ENCODE results near the gene CEP164. TPM values are rescaled to one million over a fixed set of nuclear protein-coding genes. Genes with fewer than 3 reads are reported as not detected.
"Not testable (repeated sequence)": the region's sequence is repeated elsewhere in the genome, so short reads cannot be mapped to it uniquely, and the experiment has no call there.

CEP164 gene
- total RNA-seq, 1 donor from 2014 or later = 28.8 TPM

DNA sequence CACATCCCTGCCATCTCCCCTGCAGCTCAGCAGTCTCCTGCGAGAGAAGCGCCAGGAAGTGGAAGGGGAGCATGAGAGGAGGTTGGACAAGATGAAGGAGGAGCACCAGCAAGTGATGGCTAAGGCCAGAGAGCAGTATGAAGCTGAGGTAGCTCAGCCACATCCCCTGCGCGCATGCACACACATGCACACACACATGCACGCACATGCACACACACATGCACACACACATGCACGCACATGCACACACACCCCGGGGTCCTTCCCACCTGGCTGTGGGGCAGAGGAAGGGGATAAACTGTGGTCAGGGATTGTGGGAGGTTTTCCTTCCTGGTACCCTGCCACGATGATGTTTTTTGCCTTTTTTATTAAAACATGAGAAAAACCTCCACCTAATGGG lies 65.3 kb downstream of the CEP164 start:
- no peak for DNase-seq (ENCODE audit: low read depth)
- TF ChIP-seq, protein P1, sequence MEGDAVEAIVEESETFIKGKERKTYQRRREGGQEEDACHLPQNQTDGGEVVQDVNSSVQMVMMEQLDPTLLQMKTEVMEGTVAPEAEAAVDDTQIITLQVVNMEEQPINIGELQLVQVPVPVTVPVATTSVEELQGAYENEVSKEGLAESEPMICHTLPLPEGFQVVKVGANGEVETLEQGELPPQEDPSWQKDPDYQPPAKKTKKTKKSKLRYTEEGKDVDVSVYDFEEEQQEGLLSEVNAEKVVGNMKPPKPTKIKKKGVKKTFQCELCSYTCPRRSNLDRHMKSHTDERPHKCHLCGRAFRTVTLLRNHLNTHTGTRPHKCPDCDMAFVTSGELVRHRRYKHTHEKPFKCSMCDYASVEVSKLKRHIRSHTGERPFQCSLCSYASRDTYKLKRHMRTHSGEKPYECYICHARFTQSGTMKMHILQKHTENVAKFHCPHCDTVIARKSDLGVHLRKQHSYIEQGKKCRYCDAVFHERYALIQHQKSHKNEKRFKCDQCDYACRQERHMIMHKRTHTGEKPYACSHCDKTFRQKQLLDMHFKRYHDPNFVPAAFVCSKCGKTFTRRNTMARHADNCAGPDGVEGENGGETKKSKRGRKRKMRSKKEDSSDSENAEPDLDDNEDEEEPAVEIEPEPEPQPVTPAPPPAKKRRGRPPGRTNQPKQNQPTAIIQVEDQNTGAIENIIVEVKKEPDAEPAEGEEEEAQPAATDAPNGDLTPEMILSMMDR (IDR thresholded peaks at IDR 0.05; ENCODE audit: insufficient read depth, low read length, poor library complexity, severe bottlenecking) = no peak
- H3K36me3 ChIP-seq (ENCODE audit: control insufficient read depth, insufficient read depth, low read length) = peaks cover 7% of the 10 kb centered on the region
- H3K27me3 ChIP-seq (ENCODE audit: control insufficient read depth, insufficient read depth, low read length) = no peaks in the 10 kb centered on the region
- no peak overlapping the region for H3K4me3 ChIP-seq (ENCODE audit: low read depth, low read length)

DNA sequence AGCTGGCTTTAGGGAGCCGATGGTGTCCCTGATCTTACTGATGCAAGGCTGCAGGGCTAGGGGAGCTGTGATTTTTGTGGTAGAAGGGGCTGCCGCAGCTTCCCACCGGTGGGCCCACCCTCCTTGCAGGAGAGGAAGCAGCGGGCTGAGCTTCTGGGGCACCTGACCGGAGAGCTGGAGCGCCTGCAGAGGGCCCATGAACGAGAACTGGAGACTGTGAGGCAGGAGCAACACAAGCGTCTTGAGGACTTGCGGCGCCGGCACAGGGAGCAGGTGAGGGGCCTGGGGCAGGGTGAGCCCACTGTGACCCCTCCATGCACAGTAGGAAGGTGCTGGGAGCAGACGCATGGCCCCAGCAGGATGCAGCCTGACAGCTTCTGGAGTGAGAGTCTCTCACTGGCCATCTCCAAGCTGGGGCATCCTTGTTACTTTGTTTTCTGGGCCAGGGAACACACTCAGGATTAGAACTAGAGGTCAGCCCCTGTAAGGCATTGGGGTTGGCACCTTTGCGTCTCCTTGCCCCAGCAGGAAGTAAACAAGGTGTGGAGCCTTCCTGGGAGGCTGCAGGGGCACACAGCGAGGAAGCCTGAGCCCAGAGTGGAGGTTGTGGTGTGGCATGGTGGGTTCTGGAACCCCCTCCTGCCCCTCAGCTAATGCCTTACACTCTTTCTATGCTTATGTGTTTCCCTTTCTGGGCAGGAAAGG lies 66.7 kb downstream of the CEP164 start:
- no peaks in the 10 kb centered on the region for H3K27me3 ChIP-seq (ENCODE audit: control insufficient read depth, insufficient read depth, low read length)
- H3K36me3 ChIP-seq (ENCODE audit: control insufficient read depth, insufficient read depth, low read length) = peaks cover 6% of the 10 kb centered on the region
- TF ChIP-seq, protein P1 (IDR thresholded peaks at IDR 0.05; ENCODE audit: insufficient read depth, low read length, poor library complexity, severe bottlenecking) = no peak
- DNase-seq (ENCODE audit: low read depth) = no peak
- no peak overlapping the region for H3K4me3 ChIP-seq (ENCODE audit: low read depth, low read length)

- H3K27me3 ChIP-seq (ENCODE audit: control insufficient read depth, insufficient read depth, low read length) = no peaks in the 10 kb centered on the region
- no peak for DNase-seq (ENCODE audit: low read depth)
- no peak overlapping the region for H3K4me3 ChIP-seq (ENCODE audit: low read depth, low read length)
- TF ChIP-seq, protein P1 (IDR thresholded peaks at IDR 0.05; ENCODE audit: insufficient read depth, low read length, poor library complexity, severe bottlenecking) = no peak
- H3K36me3 ChIP-seq (ENCODE audit: control insufficient read depth, insufficient read depth, low read length) = peaks cover 6% of the 10 kb centered on the region
These were observed 67.8 kb downstream of the CEP164 start for GRCh38 chr11:117395476-117395875.

- Histone ChIP-seq H3K36me3 (ENCODE audit: control insufficient read depth, insufficient read depth, low read length) (peaks cover 6% of the 10 kb centered on the region), H3K27me3 (ENCODE audit: control insufficient read depth, insufficient read depth, low read length) (no peaks in the 10 kb centered on the region), H3K4me3 (ENCODE audit: low read depth, low read length) (no peak overlapping the region)
- no peak for DNase-seq (ENCODE audit: low read depth)
- TF ChIP-seq, protein P1 (IDR thresholded peaks at IDR 0.05; ENCODE audit: insufficient read depth, low read length, poor library complexity, severe bottlenecking) = no peak
These were observed 69.3 kb downstream of the CEP164 start for GRCh38 chr11:117396970-117397369.

- not testable (repeated sequence) for H3K36me3 ChIP-seq (ENCODE audit: control insufficient read depth, insufficient read depth, low read length)
These were observed 71.0 kb downstream of the CEP164 start for GRCh38 chr11:117398618-117399017.

GRCh38 chr11:117399100-117399840 lies 71.6 kb downstream of the CEP164 start:
- not testable (repeated sequence) for H3K27me3 ChIP-seq (ENCODE audit: control insufficient read depth, insufficient read depth, low read length); H3K36me3 ChIP-seq (ENCODE audit: control insufficient read depth, insufficient read depth, low read length); H3K4me3 ChIP-seq (ENCODE audit: low read depth, low read length); DNase-seq (ENCODE audit: low read depth)

More at GRCh38 chr11:117398618-117399017, 71.0 kb downstream of the CEP164 start:
- DNase-seq (ENCODE audit: low read depth); H3K4me3 ChIP-seq (ENCODE audit: low read depth, low read length); H3K27me3 ChIP-seq (ENCODE audit: control insufficient read depth, insufficient read depth, low read length): not testable (repeated sequence)

GRCh38 chr11:117405898-117406297 lies 78.2 kb downstream of the CEP164 start:
- not testable (repeated sequence) for H3K4me3 ChIP-seq (ENCODE audit: low read depth, low read length); H3K27me3 ChIP-seq (ENCODE audit: control insufficient read depth, insufficient read depth, low read length); H3K36me3 ChIP-seq (ENCODE audit: control insufficient read depth, insufficient read depth, low read length); DNase-seq (ENCODE audit: low read depth)

All from kidney epithelial cell (primary cell).